ENCODE measurements around the gene GAL. TPM values are rescaled to one million over a fixed set of nuclear protein-coding genes. Genes with fewer than 3 reads are reported as not detected.

Gene GAL
- total and polyA plus RNA-seq, 3 donors from 2014 or later, result 1.1 to 1.3 TPM; not detected in 1

GRCh38 chr11:68709062-68709461 is 24.7 kb downstream of the GAL start:
- Histone ChIP-seq H3K27ac (no peak overlapping the region), H3K4me1 (no peaks in the 10 kb centered on the region), H3K9me3 (no peaks in the 10 kb centered on the region), H3K27me3 (no peaks in the 10 kb centered on the region), H3K36me3 (ENCODE audit: low read depth, missing control alignments) (no peaks in the 10 kb centered on the region), H3K4me3 (no peak overlapping the region)
- TF ChIP-seq POLR2A (IDR thresholded peaks at IDR 0.05), result no peak
- TF ChIP-seq CTCF (IDR thresholded peaks at IDR 0.05), result no peak
- DNase-seq, result no peak
- 88 to 93% methylated on average over 7 to 12 of the region's 12 CpGs for WGBS, 2 donors
- intact Hi-C loops (cut with DNase I; ENCODE audit: low total_unique reads), result no loop called here

GRCh38 chr11:68710409-68710808 is 26.1 kb downstream of the GAL start:
- H3K27ac ChIP-seq, result no peak overlapping the region
- intact Hi-C loops (cut with DNase I; ENCODE audit: low total_unique reads), result no loop called here
- TF ChIP-seq CTCF (IDR thresholded peaks at IDR 0.05) (no peak), POLR2A (IDR thresholded peaks at IDR 0.05) (no peak)
- H3K4me3 ChIP-seq, result no peak overlapping the region
- 70 to 74% methylated on average over 10 to 11 of the region's 11 CpGs for WGBS, 2 donors
- no peak for DNase-seq
- no peaks in the 10 kb centered on the region for H3K4me1 ChIP-seq
- H3K9me3 ChIP-seq, result no peaks in the 10 kb centered on the region
- H3K27me3 ChIP-seq, result no peaks in the 10 kb centered on the region
- H3K36me3 ChIP-seq (ENCODE audit: low read depth, missing control alignments), result no peaks in the 10 kb centered on the region

GRCh38 chr11:68711114-68711513 is 26.8 kb downstream of the GAL start:
- WGBS, 2 donors, result 91 to 93% methylated on average over 8 of the region's 8 CpGs
- Histone ChIP-seq H3K9me3 (no peaks in the 10 kb centered on the region), H3K27ac (no peak overlapping the region), H3K4me1 (no peaks in the 10 kb centered on the region), H3K4me3 (no peak overlapping the region), H3K36me3 (ENCODE audit: low read depth, missing control alignments) (no peaks in the 10 kb centered on the region), H3K27me3 (no peaks in the 10 kb centered on the region)
- TF ChIP-seq CTCF (IDR thresholded peaks at IDR 0.05) (no peak), POLR2A (IDR thresholded peaks at IDR 0.05) (no peak)
- DNase-seq, result no peak
- intact Hi-C loops (cut with DNase I; ENCODE audit: low total_unique reads), result no loop called here

GRCh38 chr11:68714060-68714856 is 29.9 kb downstream of the GAL start:
- Histone ChIP-seq H3K9me3 (no peaks in the 10 kb centered on the region), H3K27me3 (no peaks in the 10 kb centered on the region), H3K27ac (no peak overlapping the region), H3K4me3 (no peak overlapping the region), H3K4me1 (no peaks in the 10 kb centered on the region), H3K36me3 (ENCODE audit: low read depth, missing control alignments) (no peaks in the 10 kb centered on the region)
- 76 to 79% methylated on average over 23 of the region's 23 CpGs for WGBS, 2 donors
- TF ChIP-seq CTCF (IDR thresholded peaks at IDR 0.05), result no peak
- intact Hi-C loops (cut with DNase I; ENCODE audit: low total_unique reads), result no loop called here
- no peak for DNase-seq
